ENCODE results near the gene TAPBP.
A peak's percentile ranks its signal among the peaks of the same experiment; 100 is the strongest.
"Not testable (repeated sequence)": the region's sequence is repeated elsewhere in the genome, so short reads cannot be mapped to it uniquely, and the experiment has no call there.

TAPBP gene

DNA sequence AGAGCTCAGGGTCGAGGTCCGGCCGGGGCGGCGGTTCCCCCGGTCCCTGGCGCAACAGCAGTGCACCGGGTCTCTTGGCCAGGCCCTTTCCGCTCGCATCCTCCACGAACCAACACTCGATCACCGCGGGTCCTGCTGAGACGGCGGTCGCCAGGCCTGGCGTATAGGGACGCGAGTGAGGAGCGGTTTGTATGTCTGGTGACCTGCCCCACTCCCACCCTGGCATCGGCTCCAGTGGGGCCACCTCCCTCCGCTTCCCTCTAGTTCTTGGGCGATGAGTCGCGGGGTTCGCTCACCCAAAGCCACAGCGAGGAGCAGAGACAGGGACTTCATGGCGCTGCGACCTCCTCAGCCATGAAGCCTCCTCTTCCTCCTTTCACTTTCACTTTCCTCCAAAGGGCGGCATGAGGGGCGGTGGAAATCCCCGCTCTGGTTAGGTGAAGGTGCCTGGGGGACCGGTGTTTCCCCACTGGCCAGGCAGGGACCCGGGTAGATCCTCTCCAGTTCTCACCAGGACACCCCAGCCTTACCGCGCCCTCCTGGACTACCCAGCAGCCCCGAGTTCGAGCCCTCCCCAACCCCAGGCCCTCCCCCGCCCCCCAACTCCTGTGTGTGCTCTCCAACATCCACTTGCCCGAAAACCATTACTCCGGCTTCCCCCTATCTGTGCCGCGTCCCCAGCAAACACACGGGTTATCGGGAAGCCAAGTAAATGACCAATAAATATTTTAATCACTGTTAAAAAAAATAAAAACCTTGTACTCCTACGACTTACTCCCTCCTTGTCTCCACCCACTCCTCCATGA, at the start of gene TAPBP:
Gene TAPBP, minus strand, starts transcription at position 370 of the 806 bp plus-strand sequence. Its CDS starts 37 bp downstream, at position 333.
- DNase-seq, result peak; percentile 18

DNA sequence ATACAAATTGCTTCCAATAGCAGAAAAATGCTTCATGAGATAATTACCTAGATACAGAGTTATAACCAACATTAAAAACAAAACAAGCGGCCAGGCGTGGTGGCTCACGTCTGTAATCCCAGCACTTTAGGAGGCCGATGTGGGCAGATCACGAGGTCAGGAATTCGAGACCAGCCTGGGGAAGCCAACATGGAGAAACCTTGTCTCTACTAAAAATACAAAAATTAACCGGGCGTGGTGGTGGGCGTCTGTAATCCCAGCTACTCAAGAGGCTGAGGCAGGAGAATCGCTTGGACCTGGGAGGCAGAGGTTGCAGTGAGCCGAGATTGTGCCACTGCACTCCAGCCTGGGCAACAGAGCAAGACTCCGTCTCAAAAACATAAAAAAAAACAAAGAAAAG, 49.6 kb upstream of the TAPBP start:
- not testable (repeated sequence) for DNase-seq

DNA sequence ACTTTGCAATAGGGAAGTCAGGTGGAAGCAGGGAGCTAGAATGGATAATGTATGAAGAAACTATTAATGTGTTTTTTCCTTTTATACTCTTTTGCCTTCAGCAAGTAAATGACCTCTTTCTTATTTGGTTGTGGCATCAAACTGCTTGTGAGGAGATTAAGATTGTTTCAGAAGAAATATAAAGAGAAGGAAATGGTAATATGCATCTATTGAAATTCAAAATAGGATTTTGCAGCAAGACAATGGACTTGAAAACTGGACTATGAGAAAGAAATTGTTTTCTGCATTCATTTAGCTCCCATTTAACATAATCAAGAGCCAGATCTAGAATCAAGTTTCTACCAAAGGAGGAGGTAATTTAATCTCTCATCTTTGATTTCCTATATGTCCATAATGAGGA, 45.5 kb upstream of the TAPBP start:
- no peak for DNase-seq

DNA sequence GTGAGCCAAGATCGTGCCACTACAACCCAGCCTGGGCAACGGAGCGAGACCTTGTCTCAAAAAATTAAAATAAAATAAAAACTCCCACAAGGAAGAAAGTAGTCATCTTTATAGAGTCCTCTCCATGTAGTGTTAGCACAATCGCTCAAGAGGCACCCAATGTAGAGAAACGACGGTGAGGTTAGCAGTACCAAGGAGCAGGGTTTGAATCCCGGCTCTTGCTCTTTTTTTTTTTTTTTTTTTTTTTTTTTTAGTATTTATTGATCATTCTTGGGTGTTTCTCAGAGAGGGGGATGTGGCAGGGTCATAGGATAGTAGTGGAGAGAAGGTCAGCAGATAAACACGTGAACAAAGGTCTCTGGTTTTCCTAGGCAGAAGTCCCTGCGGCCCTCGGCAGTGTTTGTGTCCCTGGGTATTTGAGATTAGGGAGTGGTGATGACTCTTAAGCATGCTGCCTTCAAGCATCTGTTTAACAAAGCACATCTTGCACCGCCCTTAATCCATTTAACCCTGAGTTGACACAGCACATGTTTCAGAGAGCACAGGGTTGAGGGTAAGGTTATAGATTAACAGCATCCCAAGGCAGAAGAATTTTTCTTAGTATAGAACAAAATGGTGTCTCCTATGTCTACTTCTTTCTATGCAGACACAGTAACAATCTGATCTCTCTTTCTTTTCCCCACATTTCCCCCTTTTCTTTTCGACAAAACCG, 43.4 kb upstream of the TAPBP start:
- not testable (repeated sequence) for DNase-seq

DNA sequence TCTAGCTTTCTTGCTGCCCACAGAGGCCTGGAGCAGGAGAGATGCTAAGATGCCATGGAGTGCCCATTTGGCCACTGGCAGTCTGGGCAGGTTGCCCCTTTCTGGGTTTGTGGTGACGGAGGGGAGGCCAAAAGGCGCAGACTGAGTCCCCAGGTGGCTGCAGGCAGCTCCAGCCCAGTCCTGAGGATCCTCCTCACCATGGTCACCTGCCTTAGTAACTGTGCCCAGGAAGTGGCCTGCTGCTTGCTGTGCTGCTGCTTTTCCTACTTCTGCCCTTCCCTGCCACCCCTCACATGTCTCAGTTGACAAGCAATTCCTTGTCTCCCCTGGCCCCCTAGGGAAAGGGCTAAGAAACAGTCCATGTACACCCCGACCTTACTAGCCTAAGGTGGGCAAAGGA, 42.4 kb upstream of the TAPBP start:
- no peak for DNase-seq

DNA sequence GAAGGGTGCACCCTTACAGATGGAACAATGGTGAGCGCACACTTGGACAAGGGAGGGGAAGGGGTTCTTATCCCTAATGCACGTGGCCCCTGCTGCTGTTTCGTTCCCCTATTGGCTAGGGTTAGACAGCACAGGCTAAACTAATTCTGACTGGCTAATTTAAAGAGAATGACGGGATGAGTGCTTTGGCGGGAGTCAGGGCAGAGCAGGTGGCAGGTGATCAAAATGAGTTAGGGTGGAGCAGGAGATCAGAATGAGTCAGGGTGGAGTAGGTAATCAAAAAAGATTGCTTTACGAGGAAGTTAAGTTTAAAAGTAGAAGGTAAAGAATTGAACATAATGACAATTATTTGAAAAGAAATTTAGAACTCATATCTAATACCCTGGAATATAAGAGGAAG, 42.0 kb upstream of the TAPBP start:
- not testable (repeated sequence) for DNase-seq

DNA sequence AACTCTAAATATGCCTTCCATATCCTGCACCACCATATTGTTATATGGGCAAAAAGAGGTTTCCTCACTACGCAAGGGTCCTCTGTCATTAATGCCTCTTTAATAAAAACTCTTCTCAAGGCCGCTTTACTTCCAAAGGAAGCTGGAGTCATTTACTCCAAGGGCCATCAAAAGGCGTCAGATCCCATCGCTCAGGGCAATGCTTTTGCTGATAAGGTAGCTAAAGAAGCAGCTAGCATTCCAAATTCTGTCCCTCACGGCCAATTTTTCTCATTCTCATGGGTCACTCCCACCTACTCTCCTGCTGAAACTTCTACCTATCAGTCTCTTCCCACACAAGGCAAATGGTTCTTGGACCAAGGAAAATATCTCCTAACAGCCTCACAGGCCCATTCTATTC, 33.9 kb upstream of the TAPBP start:
- DNase-seq, result no peak

DNA sequence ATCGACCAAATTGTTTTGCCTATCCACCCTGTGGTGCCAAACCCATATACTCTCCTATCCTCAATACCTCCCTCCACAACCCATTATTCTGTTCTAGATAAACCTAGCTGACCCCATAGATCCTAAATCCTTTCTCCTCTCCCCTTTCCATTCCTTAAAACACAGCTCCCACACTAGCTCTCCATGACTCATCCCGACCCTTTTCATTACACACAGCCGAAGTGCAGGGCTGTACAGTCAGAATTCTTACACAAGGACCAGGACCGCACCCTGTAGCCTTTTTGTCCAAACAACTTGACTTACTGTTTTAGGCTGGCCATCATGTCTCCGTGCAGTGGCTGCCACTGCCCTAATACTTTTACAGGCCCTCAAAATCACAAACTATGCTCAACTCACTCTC, 33.1 kb upstream of the TAPBP start:
- not testable (repeated sequence) for DNase-seq

DNA sequence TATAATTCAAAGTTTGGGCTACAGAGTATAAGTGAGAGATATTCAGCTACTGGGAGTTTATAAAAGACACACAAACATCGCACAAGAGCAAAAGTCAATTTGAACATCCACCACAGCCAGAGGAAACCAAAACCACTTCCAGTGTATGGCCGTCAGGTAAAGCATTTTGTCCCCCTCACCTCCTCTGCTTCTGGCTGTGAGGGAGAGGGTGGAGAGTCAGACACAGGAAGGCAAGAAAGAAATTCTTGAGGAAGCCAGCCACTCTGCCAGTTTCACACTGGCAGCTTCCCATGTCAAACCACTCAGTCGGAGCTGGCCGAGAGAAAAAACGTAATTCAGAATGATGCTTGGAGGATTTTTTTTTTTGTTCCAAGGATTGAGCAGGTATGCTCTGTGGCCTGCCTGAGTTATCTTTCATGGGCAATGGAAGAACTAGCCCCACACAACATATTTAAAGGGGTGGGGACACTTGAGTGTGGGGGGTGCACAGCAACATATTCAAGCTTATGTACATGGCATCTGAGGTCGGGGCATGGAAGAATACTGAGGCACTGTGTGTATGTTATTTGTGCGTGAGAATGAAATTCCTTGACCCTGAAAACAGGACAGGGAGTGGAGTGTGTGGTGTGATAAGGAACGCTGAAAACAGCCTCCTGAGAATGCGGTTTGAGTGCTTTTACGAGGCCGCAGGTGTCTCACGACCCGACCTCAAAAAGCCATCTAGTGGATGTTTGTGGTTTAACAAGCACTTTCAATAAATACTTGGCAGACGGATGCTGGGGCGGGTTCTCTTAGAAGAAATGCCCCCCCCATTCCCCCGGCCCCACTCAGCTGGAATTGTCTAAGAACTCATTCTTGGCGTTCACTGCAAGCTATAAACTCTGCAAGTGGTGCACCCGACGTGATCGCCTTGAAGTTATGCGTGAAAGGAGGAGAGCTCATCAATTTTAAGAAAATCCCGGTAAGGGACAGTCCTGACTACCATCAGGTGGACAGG, 31.1 kb upstream of the TAPBP start:
- peak; percentile 80 for DNase-seq

DNA sequence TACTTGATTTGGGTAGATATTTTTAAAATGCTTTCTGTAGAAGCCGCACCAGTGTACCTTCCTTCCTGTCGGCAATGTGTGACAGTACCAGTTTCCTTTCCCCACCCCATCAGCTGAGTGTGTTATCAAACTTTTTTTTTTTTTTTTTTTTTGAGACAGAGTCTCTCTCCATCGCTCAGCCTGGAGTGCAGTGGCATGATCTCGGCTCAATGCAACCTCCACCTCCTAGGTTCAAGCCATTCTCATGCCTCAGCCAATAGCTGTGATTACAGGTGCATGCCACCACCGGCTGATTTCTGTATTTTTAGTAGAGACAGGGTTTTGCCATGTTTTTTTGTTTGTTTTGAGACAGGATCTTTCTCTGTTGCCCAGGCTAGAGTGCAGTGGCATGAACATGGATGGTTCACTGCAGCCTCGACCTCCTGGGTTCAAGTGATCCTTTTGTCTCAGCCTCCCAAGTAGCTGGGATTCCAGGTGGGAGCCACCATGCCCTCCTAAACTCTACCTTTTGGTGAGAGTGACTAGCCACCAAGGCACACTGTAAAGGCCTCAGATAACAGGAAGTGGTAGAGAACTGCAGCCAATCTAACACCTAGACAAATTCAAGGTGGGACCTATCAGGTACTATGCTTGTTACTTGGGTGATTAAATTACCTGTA, 30.2 kb upstream of the TAPBP start:
- no peak for DNase-seq

DNA sequence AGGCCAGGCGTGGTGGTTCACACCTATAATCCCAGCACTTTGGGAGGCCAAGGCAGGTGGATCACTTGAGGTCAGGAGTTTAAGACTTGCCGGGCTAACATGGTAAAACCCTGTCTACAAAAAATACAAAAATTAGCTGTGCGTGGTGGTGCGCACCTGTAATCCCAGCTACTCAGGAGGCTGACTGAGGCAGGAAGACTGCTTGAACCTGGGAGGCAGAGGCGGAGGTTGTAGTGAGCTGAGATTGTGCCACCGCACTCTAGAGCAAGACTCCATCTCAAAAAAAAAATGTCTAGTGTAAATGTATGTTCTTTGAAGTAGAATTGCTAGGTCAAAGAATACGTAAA, 29.7 kb upstream of the TAPBP start:
- DNase-seq, result not testable (repeated sequence)

DNA sequence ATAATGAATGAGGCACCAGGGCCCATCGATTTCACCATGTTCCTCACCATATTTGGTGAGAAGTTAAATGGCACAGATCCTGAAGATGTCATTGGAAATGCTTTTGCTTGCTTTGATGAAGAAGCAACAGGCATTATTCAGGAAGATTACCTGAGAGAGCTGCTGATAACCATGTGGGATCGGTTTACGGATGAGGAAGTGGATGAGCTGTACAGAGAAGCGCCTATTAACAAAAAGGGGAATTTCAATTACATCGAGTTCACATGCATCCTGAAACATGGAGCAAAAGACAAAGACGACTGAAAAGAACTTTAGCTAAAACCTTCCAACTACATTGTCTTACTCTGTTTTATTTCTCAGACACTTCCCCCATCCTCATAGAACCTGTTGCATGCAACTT, 25.3 kb upstream of the TAPBP start:
- no peak for DNase-seq

DNA sequence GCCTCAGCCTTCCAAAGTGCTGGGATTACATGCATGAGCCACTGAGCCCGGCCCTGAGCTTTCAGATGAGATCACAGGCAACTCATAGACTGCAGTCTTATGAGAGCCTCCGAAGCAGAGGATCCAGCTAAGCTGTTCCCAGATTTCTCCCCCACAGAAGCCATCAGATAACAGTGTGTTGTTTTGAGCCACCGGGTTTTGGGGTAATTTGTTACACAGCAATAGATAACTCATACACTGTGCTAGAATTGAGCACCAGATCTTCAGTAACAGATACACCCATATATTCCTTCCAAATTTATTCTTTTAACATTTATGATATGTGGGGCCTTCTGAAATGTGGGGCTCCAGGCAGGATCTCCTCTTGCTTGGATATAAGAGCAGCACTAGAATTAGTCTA, 22.6 kb upstream of the TAPBP start:
- no peak for DNase-seq

DNA sequence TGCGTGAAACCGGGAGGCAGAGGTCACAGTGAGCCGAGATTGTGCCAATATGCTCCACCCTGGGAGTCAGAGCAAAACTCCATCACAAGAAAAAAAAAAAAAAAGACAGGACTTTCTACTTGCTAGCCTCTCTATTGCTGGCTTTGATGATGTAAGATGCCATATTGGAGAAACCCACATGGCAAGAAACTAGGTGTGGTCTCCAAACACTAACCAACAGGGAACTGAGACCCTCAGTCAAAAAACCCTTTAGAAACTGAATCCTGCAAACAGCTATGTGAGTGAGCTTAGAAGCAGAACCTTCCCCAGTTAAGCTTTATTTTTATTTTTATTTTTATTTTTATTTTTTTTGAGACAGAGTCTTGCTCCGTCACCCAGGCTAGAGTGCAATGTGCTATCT, 22.0 kb upstream of the TAPBP start:
- DNase-seq, result no peak

DNA sequence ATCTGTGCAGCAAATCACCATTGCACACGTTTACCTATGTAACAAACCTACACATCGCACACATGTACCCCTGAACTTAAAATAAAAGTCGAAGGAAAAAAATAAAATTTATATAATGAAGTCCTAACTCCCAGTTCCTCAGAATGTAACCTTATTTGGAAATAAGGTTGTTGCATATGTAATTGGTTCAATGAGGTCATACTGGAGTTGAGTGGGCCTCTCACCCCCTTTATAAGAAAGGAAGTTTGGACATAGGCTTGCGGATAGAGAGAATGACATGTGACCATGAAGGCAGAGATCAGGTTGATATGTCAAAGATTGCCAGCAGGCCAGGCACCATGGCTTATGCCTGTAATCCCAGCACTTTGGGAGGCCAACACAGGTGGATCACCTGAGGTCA, 19.8 kb upstream of the TAPBP start:
- DNase-seq, result no peak

DNA sequence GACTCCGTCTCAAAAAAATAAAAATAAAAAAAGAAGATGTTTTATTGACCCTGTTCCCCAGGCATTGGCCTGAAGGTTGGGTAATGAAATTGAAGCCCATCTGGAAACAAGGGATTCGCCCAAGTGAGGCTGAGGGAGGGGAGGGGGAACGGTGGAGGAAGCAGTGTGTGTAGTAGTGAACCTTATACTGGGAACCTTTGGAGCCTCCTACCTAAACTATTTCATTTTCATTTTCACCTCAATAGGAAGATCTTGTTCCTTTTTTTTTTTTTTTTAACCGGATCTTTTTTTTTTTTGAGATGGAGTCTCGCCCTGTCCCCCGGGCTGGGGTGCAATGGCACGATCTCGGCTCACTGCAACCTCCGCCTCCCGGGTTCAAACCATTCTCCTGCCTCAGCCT, 16.9 kb upstream of the TAPBP start:
- no peak for DNase-seq

DNA sequence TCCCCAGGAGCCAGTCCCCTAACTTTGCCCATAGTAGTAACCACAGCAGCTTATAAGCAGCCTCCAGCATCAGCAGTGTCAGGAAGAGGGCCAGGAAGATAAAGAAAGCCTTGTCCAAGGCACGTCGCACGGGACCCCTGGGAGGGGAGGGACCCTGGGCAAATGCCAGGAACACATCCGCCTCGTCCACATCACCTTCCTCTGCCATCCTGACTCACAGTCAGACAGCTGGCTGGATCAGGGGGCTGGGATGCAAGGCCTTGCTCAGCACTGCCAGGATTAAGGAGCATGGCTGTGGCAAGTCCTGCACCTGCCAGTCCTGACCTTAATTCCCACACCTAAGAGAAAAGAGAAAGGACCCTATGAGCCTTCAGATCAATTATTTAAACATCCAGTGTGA, 15.2 kb upstream of the TAPBP start:
- no peak for DNase-seq

DNA sequence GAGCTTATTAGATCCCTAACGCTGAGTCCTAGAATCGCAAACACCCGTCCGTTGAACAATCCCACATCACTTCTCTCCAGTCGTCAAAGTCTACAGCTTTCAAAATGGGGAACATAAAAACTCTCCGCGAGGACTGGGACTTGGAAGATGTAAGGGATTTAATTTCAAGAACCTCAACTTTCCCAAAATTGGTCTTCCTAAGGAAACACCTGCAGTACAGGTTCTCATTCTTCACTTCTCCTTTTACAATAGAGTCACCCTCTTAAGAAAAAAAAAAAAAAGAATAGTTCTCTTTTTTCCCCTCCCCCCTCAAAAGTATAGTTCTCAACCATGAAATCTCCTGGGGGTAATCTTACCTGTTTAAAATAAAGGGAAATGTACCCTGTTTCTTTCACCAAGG, 10.2 kb upstream of the TAPBP start:
- no peak for DNase-seq

DNA sequence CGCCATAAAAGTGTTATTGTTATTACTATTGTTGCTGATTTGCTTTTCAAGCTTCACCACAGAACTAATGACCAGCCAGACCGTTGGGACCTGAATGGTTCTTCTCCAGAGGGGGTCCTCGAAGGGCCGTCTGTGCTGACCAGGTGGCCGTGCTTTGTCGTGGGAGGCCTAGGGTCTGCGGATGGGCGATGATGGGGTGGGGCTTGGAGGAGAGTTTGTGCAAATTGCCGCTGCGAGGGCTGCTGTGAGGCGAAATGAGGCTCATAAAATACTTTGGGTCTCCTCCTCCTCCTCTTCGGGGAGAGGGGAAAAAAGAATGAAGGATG, 9.7 kb upstream of the TAPBP start:
- peak; percentile 72 for DNase-seq

DNA sequence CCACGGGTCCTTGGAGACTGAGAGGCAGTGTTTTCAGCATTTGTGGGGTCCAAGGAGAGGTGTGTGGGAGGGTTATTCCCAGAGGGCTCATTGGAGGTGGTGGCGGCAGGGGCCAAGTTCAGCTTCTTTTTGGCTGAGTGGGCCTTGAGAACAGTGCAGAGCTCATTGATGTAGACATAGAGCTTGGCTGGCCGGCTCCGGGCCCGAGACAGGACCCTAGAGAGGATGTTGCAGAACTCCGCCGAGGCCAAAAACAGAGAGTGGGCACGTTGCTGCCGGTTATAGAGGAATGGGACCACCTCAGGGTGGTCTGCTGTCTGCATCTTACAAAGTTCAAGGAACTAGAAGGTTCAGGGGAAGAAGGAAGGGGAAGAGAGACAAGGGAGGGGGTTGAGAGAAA, 7.3 kb upstream of the TAPBP start:
- DNase-seq, result no peak

DNA sequence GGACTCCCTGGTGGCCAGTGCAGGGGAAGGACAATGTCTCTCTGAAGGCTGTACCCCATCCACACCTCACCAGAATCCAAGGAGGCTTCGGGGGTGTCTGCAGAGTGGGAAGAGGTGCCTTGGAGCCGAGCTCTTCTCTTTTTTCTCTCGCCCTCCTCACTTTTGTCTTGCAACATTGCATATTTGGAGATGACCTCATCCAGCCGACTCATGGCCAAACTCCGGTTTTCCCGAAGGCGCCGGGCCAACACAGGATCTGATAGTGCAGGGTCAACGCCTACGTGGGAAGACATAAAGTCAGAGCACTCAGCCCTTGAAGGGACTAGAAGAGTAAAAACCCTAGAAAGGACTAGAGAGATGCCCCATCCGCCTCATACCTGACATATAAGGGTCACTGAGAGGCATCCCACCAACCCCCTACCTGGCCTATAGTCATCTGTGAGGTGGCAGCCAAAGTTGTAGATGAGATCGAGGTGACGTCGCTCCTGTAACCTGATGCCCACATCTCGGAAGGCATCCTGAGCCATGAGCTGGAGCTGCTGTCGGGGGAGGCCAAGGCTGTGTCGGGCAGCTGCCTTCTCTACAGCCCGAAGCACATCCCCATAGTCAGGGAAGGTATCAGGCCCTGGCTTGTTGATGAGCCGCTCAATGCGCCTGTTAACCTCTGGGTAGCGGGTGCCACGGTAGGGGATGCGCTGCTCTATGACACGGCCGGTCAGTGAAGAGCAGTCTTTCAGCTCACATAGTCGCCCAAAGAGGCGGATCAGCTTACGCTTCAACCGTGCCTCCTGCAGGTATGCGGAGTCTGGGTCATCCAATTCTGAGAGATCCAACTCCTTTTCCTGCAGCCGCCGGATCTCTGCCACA, 6.7 kb upstream of the TAPBP start:
- no peak for DNase-seq

DNA sequence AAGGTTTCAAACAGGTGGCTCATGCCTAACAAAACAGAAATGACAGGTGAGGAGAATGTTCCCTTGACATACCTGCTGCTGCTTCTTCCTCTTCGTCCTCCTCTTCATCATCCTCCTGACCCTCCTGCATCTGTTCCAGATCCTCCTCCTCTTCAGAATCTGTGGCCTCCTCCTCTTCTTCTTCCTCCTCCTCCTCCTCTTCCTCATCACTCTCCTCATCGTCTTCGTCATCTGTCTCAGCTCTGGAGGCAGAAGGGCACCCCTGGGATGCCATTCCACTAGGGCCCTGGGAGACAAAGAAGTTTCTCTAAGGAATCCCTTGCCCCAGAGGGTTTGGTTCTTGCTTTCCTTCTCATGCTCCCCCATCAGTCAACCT, 6.0 kb upstream of the TAPBP start:
- DNase-seq, result no peak
